Adrenal gland (tissue), 12 donors: Measurements from ENCODE around the gene GRK1. TPM values are rescaled to one million over a fixed set of nuclear protein-coding genes. Genes with fewer than 3 reads are reported as not detected.

Experiments used
- DNase-seq, 7 donors: peaks; one replicate each; pipeline ENCODE4 v3.0.0-alpha.2; 2019 to 2020
- H3K27ac ChIP-seq, 5 donors: fragments of 200-600 bp; sonication (generic) in 4 of 5; 1 replicate in 3 of 5; 2 replicates in 2 of 5; pipeline versions ENCODE4 v1.5.1 to v1.8.0; 2016 to 2020; ENCODE audit warnings: mild to moderate bottlenecking in 1 of 5
- H3K27me3 ChIP-seq: fragments of 200-600 bp; 2 replicates; pipeline ENCODE4 v1.8.0; 2021
- H3K36me3 ChIP-seq, 2 donors: fragments of 200-600 bp; replicated peaks in 1 of 2; 1 replicate in 1 of 2; 2 replicates in 1 of 2; pipeline versions ENCODE4 v1.5.1 to v1.8.0; 2018 to 2022
- H3K4me1 ChIP-seq, 2 donors: fragments of 200-600 bp; replicated peaks in 1 of 2; 1 replicate in 1 of 2; 2 replicates in 1 of 2; pipeline versions ENCODE4 v1.5.1 to v1.8.0; 2018 to 2021
- H3K4me3 ChIP-seq, 4 donors: fragments of 200-600 bp; sonication (generic) in 3 of 4; one replicate each; pipeline ENCODE4 v1.5.1; 2016 to 2018
- H3K9me3 ChIP-seq, 3 donors: fragments of 200-600 bp; sonication (generic) in 1 of 3; replicated peaks in 1 of 3; 1 replicate in 2 of 3; 2 replicates in 1 of 3; pipeline versions ENCODE4 v1.5.1 to v1.8.0; 2016 to 2021
- CTCF ChIP-seq, 6 experiments: fragments of 450-650 bp in 4 of 6; fragments of 200-600 bp in 2 of 6; sonication (generic) in 1 of 6; IDR thresholded peaks; 1 replicate in 5 of 6; 2 replicates in 1 of 6; pipeline versions ENCODE4 v1.5.1 to v1.8.0; 2016 to 2021; ENCODE audit warnings: antibody characterized with exemption in 6 of 6, mild to moderate bottlenecking in 2 of 6, moderate library complexity in 1 of 6
- POLR2A ChIP-seq, 2 donors: fragments of 450-650 bp; IDR thresholded peaks; one replicate each; pipeline ENCODE4 v1.6.1; 2017; ENCODE audit warnings: antibody characterized with exemption in 2 of 2, mild to moderate bottlenecking in 2 of 2, moderate library complexity in 1 of 2
- WGBS, 4 donors: extraction: QIAGEN DNeasy Blood & Tissue Kit in 2 of 4; methylation state at CpG; one replicate each; pipeline versions ENCODE4 v1.1.5 to v1.1.7; 2013 to 2017; 5-methylcytosine and 5-hydroxymethylcytosine counted together
- intact Hi-C, 2 donors: fragments of 100-400 bp; cut with DNase I; formaldehyde crosslinking; loops; one replicate each; pipeline versions ENCODE4 v1.14.1 to v1.15.0; 2022 to 2023
- polyA plus RNA-seq, 3 donors: library from polyadenylated mRNA; stranded (reverse); fragments of 200-250 nt in 2 of 3; fragments of 350-450 nt in 1 of 3; fragmentation: Illumina TruSeq in 1 of 3; extraction: RNeasy Lipid Tissue Mini Kit (QIAGEN cat#74804) in 1 of 3; gene quantifications; one replicate each; pipeline ENCODE4 v1.2.3, GENCODE V29; 2013 to 2014
- total RNA-seq, 9 donors: library from RNA; depleted of rRNA in 4 of 9; stranded (reverse); fragments of >200 nt in 4 of 9; fragments of 120-200 nt in 1 of 9; fragmentation: NEBNext Ultra II Directional in 1 of 9; extraction: Animal tissue kit (Norgen Biotek cat#: 25700) in 1 of 9; gene quantifications; one replicate each; pipeline versions ENCODE4 v1.1.0 to v1.2.4, GENCODE V29; 2013 to 2023
- donor health status: healthy with polysubstance abuse.
- donor health status: Bipolar disorder and iron deficiency.
- donor health status: DM: yes; HTN: yes; CAD: no.
- donor health status: DM: no; HTN: no; CAD: no.
- donor health status: DM: no; HTN: no; CAD: no.
- donor health status: DM: yes; HTN: yes; CAD: no.

The GRK1 gene
- total and polyA plus RNA-seq, 12 donors = 0.04 to 0.38 (median 0.22) TPM; not detected in 9

GRCh38 chr13:113657851-113658741 is 8.9 kb upstream of the GRK1 start, which contains the start of gene ATP4B:
Gene ATP4B (minus strand): TSS chr13:113658198. CDS start chr13:113658144, 54 bp downstream.
- TF ChIP-seq POLR2A (IDR thresholded peaks at IDR 0.05) (no peak), CTCF (IDR thresholded peaks at IDR 0.05) (no peak)
- DNase-seq = peak in 2 of 7 donors; percentile 5 to 6

GRCh38 chr13:113658836-113659235 is 8.2 kb upstream of the GRK1 start:
- no peak for TF ChIP-seq CTCF (IDR thresholded peaks at IDR 0.05)
- TF ChIP-seq POLR2A (IDR thresholded peaks at IDR 0.05) = no peak
- no peaks in the 10 kb centered on the region for H3K4me1 ChIP-seq
- intact Hi-C loops = no loop called here
- DNase-seq = peak in 2 of 7 donors; percentile 3 to 8
- WGBS, 4 donors = 72 to 80% (median 77%) methylated on average over 1 to 14 of the region's 14 CpGs
- no peak overlapping the region for H3K27ac ChIP-seq
- H3K27me3 ChIP-seq = no peaks in the 10 kb centered on the region
- no peaks in the 10 kb centered on the region for H3K36me3 ChIP-seq
- peaks cover 0 to 9% (median 0%) of the 10 kb centered on the region in 3 donors for H3K9me3 ChIP-seq
- H3K4me3 ChIP-seq = no peak overlapping the region

More at GRCh38 chr13:113657851-113658741, 8.9 kb upstream of the GRK1 start, which contains the start of gene ATP4B:
- 80 to 82% (median 81%) methylated on average over 22 to 47 of the region's 47 CpGs for WGBS, 4 donors
- no peaks in the 10 kb centered on the region for H3K4me1 ChIP-seq
- no peak within 1 kb of the TSS for H3K27ac ChIP-seq
- H3K4me3 ChIP-seq = no peak within 1 kb of the TSS
- peaks cover 0 to 9% (median 0%) of the 10 kb centered on the region in 3 donors for H3K9me3 ChIP-seq
- no peaks in the 10 kb centered on the region for H3K36me3 ChIP-seq
- intact Hi-C loops = no loop called here
- H3K27me3 ChIP-seq = no peaks in the 10 kb centered on the region

- Histone ChIP-seq H3K4me3 (no peak overlapping the region), H3K36me3 (no peaks in the 10 kb centered on the region), H3K9me3 (peaks cover 0 to 9% (median 0%) of the 10 kb centered on the region in 3 donors), H3K4me1 (no peaks in the 10 kb centered on the region), H3K27me3 (no peaks in the 10 kb centered on the region), H3K27ac (no peak overlapping the region)
- peak in 1 of 7 donors; percentile 2 for DNase-seq
- intact Hi-C loops = no loop called here
- no peak for TF ChIP-seq POLR2A (IDR thresholded peaks at IDR 0.05)
- no peak for TF ChIP-seq CTCF (IDR thresholded peaks at IDR 0.05)
- 85 to 94% (median 88%) methylated on average over 8 of the region's 8 CpGs for WGBS, 4 donors
These were observed 7.7 kb upstream of the GRK1 start for GRCh38 chr13:113659337-113659736.

GRCh38 chr13:113660066-113660465 is 7.0 kb upstream of the GRK1 start:
- TF ChIP-seq CTCF (IDR thresholded peaks at IDR 0.05) (no peak), POLR2A (IDR thresholded peaks at IDR 0.05) (no peak)
- no peak overlapping the region for H3K4me3 ChIP-seq
- no peaks in the 10 kb centered on the region for H3K27me3 ChIP-seq
- peak in 2 of 7 donors; percentile 1 to 2 for DNase-seq
- H3K27ac ChIP-seq = no peak overlapping the region
- no peaks in the 10 kb centered on the region for H3K4me1 ChIP-seq
- no peaks in the 10 kb centered on the region for H3K36me3 ChIP-seq
- 63 to 86% (median 78%) methylated on average over 2 to 3 of the region's 3 CpGs for WGBS, 4 donors
- intact Hi-C loops = no loop called here
- peaks cover 0 to 9% (median 0%) of the 10 kb centered on the region in 3 donors for H3K9me3 ChIP-seq
